Suppressor macrophage (primary cell): Measurements from ENCODE around the gene TELO2.

Experiments used
- DNase-seq, 4 experiments: peaks; one replicate each; pipeline ENCODE4 v3.0.0-alpha.2; 2020 to 2022

The TELO2 gene

DNA sequence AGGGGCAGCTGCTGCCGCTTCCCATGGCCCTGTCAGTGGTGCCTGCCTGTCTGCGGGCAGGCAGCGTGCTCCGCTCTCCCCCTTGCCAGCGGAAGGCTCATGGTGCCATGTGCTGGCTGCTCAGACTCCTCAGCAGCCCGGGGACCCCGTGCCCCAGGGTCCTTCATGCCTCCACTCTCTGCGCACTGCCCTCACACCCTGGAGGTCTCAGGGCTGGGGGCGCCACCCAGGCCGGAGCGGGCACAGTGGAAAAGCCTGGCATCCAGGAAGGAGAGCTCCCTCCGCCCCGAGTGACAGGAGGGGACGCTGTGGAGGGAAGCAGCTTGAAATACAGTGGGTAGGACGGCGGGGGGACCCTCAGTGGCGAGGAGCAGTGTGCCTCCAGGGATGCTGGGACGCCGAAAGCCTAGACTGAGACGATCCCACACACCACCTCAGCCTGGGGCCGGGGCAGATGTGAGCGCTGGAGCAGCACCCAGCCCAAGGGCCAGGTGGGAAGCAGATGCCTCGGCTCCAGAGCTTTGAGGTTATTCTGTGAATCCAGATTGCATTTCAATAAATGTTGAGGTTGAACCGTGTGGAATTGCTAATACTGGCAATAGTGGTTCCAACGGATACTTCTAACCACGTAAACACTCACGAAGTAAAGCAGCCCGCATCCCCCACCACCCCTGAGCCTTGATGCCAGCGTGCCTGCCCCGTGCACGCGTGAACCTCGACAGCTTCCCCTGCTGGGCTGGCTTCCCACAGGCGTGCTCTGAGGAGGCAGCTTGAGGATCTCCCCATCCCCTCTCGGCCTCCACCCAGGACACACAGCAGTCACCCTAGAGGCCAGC is 46.8 kb downstream of the TELO2 start:
- DNase-seq = no peak

DNA sequence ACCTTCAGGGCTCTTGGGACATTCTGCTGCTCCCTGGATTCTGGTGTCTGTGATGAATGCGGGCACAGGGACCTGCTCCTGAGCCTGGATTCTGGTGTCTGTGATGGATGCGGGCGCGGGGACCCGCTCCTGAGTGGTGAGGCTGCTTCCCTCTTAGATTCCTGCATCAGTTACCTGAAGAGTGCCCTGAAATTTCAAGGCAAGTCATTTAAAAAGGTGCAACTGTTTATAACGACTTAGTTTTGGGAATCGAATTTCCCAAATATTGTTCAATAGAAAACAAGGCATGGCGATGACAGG is 47.3 kb downstream of the TELO2 start:
- DNase-seq = no peak

DNA sequence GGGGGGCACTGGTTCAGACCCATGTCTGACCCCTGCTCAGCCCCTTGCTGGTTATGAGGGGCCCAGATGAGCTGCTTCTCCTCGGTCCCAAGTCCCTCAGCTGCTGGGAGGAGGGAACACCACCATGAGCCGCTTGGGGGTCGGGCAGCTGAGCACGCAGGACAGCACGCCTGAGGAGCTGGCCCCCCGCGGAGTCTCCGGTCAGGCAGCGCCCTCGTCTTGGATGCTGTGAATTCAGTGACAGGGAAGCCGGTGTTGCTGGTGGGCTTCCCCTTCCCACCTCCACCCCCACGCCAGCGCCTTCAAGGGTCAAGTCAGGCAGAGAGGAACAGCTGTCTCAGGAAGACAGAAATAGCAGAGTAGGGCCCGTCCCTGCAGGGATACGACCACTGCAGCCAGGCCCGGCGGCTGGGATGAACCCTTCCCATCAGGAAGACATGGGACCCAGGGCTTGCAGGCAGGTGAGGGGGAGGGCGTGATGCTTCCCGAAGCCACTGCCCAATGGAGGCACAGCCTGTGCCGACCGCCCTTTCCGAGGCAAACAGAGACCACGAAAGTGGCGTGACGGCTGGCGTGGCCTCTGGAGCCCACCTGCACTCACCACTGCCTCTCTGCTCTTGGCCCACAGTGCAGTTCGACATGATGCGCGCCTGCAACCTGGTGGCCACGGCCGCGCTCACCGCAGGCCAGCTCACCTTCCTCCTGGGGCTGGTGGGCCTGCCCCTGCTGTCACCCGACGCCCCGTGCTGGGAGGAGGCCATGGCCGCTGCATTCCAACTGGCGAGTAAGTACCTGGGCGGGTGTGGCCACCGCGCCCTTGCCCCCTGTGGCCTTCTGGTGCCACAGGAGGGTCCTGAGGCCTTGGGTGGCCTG is 48.4 kb downstream of the TELO2 start:
- DNase-seq = no peak

DNA sequence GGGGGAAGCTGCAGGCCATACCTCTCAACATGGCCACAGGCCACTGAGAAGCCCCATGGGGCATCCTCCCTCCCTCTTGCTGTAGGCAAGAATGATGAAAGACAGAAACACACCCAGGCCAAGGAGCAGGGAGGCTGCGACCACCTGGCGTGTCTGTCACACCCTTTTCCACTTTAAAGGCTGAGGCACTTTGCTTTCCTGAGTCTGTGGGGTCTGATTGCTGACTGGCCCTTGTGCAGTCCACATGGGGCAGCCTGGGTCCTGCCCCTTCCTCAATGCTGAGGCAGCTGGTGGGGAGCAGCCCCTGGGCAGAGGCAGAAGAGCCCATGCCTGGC is 49.0 kb downstream of the TELO2 start:
- no peak for DNase-seq

DNA sequence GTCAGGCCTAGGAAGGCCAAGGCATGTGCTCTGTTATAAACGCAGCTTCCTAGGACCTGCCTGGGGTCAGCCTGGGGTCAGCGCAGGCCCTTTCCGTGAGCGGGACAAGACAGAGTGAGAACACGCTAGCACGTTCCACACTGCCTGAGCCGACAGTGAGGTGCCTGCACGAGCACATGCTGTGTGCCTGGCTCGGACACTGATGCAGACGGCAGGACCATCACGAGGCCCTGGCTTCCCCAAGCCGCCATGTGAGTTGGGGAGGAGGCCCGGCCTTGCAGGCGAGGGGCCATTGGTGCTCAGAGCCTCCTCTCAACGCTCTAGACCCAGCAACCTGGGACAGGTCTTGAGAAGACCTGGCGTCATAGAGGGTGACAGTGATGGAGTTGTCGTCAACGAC is 49.4 kb downstream of the TELO2 start:
- no peak for DNase-seq

DNA sequence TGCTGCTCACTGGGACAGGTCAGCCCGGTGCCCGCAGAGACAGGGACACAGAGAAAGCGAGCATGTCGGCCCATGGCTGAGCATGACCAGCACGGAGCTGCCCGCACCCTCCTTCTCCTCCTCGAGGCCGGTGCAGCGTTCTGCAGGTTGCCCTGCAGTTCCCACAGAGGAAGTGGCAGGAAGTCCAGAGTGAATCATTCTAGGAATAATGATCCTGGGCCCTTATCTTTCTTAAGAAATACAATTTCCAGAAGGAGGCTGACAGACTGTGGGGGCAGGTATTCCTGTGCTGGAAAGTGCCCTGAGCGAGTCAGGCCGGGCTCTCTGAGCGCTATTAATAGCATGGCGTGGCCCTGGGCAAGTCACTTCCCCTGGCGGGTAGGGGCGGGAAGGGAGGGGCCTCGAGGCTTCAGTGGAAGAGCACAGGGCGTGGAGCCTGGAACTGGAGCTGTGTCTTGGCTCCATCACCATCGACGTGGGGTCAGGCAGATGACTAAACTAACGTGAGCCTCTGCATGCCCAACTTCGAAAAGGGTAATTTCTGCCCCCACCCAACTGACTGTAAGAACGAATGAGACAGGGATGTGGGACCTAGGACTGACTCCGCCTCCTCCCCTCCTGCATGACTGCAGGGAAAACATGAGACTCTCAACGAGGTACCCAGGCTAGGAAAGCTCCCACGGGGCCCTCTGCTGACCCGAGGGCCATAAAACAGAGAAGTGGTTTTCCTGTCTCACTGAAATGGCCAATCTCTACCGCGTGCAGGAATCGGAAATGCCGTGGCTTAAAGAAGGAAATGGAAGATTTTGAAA is 50.1 kb downstream of the TELO2 start:
- peak; percentile 86 to 94 (median 93) for DNase-seq

DNA sequence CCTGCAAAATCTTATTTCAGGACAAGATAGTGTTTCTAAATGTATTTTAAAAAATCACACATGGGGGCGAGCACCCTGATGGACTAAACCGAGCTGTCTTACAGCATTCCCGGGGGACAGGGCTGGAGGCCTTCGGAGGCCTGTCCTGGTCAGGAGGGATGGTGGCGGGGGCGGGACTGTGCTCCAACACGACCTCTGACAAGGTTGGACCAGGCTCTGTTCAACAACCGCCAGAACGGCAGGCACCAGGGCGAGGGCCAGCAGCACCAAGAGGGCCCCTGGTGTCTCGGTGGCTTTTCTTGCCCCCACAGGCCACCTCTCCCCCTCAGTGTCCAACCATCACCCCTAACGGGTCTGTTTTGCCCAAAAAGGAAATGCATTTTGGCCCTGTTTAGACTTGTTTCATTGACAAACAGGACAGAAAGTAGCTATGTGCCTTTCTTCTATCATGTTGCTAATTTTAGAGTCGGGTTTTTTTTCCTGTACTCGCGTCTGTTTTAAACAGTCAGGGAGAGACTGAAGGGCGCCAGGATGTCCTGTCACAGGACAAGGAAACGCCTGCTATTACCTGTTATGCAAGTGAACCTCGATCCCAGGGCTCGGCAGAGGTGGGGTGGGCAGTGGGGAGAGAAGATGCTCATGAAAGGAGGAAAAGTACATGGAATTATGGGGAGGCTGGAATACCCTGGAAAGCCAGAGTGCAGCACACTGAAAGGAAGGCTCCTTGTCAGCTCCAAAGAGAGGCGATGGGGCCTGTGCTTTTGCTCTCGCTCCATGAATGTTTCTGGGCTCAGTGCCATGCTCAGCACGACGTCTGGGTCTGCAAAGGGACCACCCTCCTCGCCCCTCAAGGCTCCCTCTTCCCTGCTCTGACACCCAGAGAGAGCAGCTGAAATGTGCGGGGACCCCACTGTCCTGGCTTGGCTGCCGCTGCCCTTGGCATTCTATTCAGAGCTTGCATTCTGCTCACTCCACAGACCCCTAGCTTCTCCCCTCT is 52.2 kb downstream of the TELO2 start:
- no peak for DNase-seq

DNA sequence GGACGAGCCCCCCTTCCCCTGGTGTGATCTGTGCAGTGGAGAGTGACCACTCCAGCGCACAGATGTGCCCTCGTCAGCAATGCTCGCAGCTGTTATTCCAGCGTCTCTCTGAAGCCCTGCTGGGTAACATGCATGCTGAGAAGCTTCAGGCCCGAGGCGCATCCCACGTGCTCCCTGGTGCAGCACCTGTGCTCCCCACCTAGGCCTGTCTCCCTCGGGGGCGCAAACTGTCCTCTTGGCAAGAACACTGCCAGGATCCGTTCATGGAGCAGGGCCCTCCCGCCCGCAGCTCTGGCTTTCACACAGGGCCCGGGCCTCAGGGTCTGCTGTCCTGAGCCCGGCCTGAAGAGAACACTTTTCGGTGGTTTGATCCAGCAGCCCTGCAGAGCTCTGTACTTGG is 53.3 kb downstream of the TELO2 start:
- DNase-seq = no peak

DNA sequence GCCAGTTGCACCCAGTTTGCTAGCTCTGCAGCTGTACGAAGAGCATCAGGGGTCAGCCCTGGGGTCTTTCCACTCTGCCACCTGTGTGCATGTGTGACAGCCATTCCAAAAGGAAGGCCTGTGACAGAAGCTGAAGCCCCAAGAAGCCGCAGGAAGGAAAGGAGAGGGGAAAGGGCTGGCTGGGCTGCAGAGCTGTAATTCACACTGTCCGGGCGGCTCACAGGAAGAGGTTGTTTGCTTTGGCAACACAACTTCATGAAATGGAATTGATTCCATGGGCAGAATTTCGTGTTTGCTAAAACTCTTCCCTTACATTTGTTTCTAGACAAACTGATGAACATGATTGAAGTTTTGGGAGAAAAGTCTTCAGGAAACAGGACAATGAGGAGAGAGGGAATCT is 55.1 kb downstream of the TELO2 start:
- DNase-seq = no peak

DNA sequence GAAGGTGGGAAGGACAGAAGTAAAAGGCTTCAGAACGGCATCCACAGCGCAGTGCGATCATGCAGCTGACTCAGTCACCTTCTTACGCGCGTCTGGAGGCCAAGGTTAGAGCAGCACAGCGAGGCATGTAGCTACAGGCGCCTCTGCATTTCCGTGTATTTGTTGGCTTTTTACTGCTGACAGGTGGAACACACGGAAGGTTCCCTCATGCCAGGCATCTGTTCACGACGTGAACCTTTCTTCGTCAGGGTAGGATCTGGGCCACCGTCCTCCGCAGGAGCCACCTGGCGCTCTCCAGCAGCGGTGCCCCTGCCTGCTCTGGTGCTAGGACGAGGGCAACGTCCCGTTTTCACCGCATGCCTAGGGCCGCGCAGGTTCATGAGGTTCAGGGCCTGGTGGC is 55.6 kb downstream of the TELO2 start:
- no peak for DNase-seq

DNA sequence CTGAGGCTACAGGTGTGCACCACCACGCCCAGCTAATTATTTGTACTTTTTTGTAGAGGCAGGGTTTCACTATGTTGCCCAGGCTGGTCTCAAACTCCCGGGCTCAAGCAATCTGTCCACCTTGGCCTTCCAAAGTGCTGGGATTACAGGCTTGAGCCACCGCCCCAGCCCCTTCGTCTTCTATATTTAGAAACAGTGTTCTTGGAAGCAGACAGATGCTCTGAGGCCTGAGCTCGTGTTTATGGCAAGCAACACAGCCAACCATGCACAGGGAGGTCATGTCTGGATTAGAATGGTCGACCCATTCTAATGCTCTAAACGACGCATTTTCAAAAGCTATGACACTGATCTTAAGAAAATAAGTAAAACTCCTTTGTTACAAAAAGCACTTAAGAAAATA is 56.9 kb downstream of the TELO2 start:
- DNase-seq = no peak

DNA sequence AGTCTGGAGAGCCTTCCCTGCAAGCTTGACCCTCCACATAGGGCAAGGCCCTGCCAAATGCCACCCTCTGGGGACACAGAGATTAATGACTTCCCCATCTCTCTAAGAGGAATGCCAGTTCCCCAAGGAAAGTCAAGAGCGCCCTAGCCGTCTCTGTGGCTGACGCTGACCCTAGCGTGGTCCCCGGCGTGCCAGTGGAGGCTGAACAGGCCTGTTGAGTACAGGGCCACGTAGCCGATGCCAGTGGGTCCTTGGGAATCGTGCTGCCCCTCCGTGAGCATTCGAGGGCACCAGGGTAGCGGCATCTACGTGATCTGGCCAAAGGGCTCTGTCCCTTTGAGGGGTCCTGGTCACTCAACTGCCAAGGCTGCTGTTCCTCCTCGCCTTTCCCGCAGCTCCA is 57.5 kb downstream of the TELO2 start:
- DNase-seq = no peak

DNA sequence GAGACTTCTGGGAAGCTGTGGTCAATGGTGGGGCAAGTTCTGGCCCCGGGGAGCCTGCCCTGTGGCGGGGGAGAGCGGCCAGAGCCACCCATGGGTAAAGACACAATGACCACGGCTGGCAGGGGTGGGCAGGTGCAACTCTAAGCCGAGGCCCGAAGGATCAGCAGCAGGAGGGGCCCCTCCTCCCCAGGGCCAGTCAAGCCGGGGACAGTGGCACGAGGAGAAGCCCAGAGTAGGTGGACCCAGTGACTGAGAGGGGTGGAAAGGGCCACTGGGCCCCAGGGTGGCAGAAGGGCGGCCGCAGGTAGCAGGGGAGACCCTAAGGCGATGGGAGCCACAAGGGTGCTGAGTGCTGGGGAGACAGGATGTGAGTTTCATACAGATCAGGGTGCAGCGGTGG is 58.0 kb downstream of the TELO2 start:
- DNase-seq = no peak

DNA sequence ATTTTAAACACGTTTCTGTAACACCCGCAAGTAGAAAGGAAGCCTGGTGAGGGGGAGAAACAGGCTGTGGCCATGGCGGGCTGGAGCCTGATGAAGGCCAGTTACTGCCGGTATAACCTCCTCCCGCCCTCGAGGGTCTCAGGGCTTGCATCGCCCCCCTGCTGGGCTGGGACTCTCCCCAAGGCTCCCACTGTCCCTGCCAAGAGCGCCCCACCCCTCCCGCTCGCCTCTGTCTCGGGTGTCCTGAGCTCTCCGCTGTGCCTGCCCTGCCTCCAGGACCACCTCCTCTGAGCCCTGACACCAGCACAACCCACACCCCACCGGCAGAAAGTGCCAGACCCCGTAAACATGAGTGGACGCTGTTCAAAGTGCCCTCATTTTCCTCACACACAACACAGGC is 59.0 kb downstream of the TELO2 start:
- no peak for DNase-seq

DNA sequence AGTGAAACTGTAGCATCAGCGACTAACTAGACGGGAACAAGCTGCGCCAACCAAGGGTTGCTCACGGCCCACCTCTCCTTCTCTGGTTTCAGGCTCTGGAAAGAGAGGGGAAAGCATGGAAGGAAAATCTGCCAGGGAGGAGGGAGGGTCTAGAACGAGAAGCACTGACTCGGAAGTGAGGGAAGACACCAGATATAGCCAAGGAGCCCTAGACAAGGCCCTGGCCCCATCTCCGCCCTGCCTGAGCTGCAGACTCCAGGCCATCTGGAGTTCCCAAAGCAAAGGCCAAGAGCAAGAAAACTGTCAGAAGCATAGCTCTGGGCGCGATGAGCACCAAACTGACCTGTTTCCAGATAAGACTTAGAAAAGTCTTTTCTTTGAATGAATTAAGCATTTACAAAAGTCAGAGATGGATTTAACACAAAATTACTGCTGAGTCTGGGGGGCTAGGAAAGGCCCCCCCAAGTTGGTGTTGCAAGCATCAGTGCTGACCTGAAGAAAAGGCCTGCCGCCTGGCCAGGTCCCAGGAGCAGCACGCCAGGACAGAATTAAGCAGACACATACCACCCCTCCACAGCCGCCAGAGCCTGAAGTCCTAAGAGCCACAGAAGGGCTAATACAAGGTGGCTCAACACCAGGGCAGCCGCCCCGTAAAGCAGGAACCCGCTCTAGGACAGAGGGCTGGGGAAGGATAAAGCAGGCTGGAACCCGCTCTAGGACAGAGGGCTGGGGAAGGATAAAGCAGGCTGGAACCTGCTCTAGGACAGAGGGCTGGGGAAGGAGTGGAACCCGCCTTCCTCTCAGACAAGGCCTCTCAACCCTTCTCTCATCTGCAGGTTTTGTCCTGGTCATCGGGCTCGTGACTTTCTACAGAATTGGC is 61.0 kb downstream of the TELO2 start:
- DNase-seq = no peak

DNA sequence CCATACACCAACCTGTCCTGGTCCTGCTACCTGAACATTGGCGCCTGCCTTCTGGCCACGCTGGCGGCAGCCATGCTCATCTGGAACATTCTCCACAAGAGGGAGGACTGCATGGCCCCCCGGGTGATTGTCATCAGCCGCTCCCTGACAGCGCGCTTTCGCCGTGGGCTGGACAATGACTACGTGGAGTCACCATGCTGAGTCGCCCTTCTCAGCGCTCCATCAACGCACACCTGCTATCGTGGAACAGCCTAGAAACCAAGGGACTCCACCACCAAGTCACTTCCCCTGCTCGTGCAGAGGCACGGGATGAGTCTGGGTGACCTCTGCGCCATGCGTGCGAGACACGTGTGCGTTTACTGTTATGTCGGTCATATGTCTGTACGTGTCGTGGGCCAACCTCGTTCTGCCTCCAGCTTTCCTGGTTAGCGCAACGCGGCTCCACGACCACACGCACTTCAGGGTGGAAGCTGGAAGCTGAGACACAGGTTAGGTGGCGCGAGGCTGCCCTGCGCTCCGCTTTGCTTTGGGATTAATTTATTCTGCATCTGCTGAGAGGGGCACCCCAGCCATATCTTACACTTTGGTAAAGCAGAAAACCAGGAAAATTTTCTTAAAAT is 61.8 kb downstream of the TELO2 start:
- no peak for DNase-seq

DNA sequence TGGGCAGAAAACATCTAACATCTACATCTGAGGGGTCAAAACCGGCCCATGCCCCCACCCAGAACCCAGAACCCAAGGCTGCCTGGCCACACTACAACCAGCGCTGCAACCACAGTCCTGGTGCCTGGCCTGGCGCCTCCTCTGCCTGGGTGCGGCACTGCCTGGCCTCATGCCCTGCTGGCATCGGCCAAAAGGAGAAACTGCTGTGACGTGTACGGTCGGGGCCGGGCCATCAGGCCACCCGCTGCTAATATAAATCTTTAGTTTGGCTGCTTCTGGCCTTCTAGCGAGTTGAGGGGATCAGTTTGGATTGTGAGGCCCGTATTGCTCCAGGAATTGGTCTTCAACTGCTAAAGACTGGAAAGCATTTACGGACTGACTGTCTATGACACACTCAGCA is 63.1 kb downstream of the TELO2 start:
- DNase-seq = no peak

DNA sequence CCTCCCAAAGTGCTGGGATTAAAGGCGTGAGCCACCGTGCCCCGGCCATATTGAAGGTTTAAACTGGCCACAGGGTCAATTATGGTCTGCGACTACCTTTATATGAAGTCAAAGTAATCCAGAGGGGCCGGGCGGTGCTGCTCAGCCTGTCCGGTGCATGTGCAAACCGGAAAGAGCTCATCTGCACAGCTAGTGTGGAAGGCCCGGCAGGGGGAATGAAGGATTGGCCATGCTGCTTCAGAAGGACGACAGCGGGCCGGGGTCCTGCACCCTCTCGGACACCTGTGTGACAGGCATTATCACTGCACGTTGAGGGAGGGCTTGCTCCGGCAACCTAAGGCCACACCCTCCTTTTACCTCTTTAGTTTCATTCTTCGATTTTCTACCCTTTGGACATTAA is 63.9 kb downstream of the TELO2 start:
- DNase-seq = no peak

DNA sequence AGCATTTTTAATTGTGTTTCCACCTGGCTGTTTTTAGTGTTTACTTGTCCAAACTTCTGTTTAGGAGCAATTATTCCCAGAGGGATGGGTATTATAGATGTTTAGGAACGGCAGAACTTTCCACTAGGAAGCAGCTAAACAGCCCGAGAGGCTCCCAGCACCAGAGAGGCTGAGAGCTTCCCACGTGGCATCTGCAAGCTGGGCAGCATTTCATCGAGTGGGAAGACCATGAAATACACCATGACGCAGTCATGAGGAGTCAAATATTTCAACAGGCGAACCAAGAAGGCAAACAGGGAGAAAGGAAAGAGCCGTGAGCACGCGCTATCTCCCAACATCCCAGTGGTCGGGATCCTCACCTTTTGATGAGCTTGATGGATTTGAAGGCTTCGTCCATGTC is 64.4 kb downstream of the TELO2 start:
- DNase-seq = no peak

DNA sequence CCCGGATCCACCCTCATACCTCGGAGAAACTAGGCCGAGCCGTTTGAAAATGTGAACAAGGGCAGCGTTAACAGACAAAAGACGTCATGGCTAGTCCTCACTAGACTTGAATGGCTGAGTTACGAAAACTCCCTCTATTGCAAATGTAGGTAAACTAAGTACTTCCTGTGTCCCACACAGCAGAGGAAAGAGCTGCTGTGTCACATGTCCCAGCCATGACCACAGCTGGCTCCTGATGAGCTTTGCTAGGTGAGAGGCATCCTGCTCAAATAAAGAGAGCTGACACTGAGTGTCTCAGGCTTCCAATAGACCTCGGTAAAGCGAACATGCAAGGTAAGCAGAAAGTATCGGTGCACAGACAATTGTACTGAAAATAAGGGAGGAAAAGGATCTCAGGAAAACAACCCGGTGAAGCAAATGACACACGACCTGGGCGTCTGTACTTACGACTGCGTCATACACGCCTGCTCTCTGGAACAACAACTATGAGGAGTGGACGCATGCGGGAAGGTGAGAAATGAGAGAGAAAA is 66.4 kb downstream of the TELO2 start:
- no peak for DNase-seq
